HPDE6-E6E7 (cell line): ENCODE data around the gene PRM3.

Source experiments
- DNase-seq: peaks from one replicate; pipeline ENCODE4 v3.0.0; 2011; ENCODE audit warnings: missing footprints; ENCODE audit errors: extremely low spot score

Gene PRM3

DNA sequence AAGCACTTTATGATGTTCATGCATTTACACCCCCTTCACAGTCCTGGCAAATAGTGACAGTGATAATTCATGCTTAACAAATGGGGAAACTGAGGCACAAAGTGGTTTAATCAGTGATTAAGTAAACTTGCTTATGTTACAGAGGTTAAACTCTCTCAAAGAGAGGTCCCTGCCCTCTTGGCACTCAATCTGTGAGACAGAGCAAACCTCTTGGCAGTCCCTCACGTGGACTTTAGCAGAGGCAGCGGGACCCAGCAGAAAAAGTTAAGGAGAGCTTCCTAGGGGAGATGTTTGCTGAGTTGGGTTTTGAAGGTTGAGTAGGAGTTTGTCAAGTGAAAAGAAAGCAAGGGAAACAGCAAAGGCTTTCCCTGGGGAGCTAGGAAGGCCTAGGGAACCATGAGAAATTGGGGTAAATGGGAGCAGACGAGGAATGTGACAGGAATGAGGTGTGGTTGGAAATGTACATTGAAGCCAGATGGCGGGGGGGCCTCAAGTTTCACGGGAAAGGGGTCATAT is 28.1 kb downstream of the PRM3 start:
- no peak for DNase-seq

DNA sequence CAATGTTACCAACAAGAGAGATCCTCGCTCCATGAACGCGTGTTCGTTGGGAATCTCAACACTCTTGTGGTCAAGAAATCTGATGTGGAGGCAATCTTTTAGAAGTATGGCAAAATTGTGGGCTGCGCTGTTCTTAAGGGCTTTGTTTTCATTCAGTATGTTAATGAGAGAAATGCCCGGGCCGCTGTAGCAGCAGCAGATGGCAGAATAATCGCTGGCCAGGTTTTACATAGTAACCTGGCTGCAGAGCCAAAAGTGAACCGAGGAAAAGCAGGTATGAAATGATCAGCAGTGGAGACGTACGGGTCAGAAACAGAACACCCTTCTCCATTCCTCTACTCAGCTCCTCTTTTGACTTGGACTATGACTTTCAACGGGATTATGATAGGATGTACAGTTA is 30.8 kb downstream of the PRM3 start:
- DNase-seq: no peak

DNA sequence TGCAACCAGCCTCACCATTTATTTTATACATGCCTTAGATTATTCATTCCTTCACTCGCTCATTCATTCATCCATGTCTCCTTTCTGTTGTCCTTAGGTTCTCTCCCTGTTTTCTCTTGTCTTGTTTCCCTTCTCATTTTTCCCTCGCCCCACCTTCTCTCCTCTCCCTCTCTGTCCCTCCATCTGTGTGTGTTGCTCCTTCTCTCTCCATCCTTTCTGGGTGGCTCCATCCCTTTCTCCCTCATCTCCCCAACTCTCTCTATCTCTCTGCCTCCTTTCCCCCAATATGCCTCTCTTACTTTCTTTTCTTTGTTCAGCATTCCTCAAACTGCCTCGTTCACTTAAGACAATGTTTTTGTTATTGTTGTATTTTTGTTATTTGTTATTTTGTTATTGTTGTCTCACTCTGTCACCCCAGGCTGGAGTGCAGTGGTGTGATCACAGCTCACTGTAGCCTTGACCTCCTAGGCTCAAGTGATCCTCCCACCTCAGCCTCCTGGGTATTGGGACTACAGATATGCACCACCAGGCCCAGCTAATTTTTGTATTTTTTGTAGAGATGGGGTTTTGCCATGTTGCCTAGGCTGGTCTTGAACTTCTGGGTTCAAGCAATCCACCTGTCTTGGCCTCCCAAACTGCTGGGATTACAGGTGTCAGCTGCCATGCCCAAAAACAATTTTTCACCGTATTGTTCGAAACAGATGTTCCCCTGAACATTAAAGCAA is 31.8 kb downstream of the PRM3 start:
- no peak for DNase-seq

DNA sequence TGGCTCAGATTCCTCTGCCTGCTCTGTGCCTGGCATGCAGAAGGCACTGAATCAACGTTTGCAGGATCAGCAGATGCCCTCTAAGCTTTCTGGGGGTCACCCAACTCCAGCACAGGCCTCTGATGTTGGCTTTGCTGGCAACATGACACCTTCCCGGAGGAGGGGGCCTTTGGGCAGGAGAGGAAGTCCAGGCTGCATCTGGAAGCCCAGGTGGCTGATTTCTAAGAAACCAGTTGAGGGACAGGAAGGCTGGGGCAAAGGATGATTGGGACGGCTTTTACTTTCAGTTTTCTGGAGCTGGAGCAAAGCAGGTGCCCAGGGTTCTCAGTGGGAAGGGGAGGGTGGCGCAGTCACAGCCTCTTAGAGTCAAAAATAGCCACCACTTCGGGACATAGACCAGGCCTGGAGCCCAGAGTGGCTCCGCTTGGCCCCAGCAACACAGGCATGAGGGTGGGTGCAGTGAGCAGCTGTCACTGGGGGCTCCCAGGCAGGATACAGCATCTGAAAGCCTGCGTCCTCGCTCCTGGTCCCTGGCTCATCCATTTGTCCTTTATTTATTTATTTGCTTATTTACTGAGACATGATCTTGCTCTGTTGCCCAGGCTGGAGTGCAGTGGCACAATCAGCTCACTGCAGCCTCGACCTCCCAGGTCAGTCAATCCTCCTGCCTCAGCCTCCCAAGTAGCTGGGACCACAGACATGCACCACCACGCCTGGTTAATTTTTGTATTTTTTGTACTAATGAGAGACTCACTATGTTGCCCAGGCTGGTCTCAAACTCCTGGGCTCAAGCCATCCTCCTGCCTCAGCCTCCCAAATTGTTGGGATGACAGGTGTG is 32.6 kb downstream of the PRM3 start:
- DNase-seq: no peak

DNA sequence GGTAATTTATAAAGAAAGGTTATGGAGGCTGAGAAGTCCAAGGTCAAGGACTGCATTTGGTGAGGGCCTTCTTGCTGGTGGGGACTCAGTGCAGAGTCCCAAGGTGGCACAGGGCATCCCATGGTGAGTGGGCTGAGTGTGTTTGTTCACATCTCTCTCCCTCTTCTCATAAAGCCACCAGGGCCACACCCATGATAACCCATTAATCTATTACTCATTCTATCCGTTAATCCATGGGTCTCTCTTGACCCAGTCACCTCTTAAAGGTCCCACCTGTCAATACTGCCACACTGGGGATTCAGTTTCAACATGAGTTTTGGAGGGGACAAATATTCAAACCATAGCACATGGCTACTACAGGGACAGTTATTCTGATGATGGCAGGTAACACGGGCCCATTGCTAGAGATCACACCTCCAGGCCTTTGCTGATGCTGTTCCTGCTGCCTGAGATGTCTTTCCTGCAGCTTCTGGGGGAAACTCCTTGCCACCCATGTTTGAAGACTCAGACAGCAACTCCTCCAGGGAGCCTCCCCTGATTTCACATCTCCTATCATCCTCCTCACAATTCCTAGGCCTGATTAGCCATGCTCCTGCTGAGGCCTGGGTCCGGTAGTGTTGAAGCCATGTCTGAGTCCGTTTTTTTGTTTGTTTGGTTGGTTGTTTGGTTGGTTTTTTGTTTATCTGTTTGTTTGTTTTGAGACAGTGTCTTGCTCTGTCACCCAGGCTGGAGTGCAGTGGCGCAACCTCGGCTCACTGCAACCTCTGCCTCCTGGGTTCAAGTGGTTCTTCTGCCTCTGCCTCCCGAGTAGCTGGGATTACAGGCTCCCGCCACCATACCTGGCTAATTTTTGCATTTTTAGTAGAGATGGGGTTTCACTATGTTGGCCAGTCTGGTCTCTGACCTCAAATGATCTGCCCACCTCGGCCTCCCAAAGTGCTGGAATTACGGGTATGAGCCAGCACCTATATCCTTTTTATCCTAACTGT is 33.5 kb downstream of the PRM3 start:
- DNase-seq: no peak

DNA sequence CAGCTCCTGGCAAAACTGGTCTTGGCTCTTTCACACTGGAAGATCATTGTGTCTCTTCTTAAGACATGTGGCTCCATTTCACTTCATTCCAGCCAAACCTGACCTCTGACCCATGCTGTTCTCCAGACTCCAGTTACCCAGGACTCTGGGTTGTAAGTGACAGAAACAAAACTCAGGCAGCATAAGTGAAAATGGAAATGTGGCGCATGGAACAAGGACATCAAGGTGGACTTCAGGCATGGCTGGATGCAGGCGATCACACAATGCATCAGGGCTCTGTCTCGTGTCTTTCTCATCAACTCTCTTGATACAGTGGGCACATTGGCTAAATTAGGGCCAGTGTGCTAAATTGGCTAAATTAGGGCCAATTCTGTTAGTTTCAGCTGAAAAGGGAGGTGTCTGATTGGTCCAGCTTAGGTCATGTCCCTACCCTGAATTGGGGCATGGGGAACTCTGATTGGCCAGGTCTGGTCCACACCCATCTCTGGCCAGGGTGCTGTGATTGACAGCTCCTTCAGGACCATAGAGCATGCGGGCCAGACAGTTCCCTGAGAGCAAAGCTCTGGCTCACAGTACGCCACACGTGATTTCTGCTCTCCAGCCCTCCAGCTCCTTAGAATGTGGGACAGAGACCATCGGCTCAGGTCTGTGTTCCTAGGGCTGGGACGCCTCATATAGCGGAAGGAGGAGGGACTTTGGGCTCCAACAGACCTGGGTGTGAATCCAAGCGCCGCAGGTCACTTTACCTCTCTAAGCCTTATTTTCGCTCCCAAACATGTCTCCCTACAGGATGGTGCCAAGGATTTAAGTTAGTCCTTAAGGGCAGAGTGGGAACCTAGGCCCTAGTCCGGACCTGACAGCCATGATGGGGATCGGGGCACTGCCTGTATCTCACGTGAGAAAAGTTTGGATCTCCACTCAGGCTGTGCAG is 34.9 kb downstream of the PRM3 start:
- no peak for DNase-seq

DNA sequence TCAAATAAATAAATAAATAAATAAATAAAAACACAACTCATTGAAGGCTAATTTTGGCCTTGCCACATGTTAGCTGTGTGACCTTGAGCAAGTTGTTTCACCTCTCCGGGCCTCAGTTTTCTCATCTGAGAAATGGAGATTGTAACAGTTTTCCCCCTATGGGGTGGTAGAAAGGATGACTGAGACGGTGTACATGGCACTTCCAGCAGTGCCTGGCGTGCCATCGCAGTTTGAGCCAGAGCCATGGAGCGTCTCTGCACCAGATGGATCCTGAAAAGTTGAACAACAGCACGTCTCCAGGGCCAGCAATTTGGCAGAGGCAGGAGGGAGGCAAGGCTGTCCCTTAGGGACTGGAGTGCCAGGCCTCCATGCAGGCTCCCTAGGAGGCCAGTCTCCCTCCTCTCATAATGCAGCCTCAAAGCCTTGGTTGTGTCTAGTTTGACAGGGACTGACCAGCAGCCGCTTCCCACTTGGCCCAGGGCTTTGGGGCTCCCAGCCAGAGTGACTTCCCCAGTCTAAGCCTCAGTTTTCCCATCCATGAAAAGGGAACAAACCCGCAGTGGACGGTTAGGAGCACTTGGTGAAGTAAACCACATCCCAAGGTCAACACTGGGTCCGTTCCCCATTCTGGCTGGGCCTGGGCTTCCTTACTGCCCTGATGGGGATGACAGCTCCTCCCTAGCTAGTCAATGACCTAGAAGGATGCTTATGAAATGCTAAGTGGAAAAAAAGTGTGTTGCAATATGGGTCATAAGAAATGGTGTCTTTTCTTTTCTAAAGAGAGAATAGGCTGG is 36.8 kb downstream of the PRM3 start:
- DNase-seq: no peak

DNA sequence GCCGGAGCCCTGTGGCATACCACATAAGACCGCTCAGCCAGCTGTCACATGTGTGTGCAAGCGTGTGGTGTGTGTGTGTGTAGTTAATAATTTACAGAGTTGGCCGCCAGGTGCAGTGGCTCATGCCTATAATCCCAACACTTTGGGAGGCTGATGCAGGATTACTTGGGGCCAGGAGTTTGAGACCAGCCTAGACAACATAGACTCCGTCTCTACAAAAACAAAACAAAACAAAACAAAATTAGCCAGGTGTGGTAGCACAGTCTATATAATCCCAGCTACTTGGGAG is 37.8 kb downstream of the PRM3 start:
- no peak for DNase-seq

DNA sequence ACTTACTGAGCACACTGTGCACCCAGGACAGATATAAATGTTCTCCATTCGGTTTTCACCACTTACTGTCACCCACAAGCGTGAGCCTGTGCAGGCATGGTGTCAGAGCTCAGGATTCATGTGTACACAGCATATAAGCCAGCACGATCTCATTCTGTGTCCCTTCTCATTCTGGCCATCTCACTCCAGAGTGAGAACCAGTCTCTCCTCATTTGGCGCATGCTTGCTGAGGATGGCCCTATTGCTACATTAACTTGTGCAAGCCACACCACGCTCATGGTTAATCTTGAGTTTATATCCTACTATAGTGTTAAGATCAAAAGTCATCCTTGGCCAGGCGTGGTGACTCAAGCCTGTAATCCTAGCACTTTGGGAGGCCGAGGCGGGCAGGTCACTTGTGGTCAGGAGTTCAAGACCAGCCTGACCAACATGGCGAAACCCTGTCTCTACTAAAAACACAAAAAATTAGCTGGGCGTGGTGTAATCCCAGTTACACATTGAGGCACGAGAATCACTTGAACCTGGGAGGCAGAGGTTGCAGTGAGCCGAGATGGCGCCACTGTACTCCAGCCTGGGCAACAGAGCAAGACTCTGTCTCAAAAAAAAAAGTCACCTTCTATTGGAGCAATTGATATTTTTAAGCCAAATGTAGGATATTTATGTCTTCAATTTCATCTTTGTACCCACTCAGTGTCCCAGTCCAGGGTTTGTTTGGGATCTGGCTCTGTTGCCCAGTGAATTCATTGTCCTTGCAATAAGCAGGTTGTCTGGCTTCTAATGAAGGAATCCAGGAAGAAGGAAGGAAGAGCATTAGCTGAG is 38.3 kb downstream of the PRM3 start:
- DNase-seq: no peak

DNA sequence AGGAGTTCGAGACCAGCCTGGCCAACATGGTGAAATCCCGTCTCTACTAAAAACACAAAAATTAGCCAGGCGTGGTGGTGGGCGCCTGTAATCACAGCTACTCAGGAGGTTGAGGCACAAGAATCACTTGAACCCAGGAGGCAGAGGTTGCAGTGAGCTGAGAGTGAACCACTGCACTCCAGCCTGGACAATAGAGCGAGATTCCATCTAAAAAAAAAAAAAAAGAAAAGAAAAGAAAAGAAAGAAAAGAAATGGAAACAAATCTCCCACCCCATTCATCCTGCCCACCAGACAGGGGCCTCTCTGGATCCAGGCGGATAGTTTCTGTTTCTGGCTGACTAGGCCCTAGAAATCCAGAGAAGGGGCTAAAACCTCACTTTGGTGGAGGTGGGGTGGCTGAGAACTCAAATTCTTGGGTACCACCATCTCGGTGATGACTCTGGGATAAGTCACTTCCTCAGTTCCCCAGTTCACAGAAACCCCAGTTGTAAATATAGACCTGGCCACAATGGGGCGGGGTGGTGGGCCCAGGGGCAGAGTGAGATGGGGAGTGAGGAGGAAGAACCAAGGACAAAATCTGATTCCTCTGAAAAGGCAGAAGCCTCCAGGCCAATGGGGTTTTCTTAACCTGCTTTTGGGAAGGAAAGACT is 39.6 kb downstream of the PRM3 start:
- DNase-seq: no peak

DNA sequence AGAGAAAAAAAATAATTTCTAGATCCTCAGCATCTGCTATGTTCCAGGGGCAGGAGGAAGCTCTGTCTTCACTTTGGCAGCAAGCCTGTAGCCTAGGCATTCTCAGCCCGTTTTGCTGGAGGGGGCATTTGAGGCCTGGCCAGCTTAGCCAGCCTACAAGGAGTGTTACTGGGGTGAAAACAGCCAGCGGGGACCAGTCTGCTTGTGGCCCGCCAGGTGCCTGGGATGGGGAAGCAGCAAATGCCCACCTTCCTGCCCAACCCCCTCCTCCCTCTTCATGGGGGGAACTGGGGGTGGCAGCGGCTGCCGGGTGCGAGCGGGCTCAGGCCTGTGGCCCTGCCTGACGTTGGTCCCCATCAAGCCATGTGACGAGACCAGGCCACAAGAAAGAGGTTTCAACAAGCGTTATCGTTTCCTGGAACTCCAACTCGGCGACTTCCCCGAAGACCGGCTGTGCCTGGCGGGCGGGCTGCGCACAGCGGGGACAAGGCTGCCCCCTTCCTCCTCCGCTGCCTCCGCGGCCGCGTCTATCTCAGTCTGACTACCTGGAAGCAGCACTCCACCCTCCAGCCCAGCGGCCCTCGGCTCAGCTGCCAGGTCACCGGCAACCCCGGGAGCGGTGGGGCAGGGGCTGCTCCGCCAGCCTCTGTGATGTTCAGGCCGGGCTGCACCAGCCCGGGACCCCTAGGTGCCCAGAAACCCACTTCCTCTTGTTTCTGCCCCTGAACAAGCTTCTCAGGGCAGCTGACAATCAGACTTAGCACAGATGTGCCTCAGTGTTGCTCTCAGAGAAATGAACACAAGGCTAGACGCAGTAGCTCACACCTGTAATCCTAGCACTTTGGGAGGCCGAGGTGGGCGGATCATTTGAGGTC is 40.3 kb downstream of the PRM3 start:
- DNase-seq: no peak

DNA sequence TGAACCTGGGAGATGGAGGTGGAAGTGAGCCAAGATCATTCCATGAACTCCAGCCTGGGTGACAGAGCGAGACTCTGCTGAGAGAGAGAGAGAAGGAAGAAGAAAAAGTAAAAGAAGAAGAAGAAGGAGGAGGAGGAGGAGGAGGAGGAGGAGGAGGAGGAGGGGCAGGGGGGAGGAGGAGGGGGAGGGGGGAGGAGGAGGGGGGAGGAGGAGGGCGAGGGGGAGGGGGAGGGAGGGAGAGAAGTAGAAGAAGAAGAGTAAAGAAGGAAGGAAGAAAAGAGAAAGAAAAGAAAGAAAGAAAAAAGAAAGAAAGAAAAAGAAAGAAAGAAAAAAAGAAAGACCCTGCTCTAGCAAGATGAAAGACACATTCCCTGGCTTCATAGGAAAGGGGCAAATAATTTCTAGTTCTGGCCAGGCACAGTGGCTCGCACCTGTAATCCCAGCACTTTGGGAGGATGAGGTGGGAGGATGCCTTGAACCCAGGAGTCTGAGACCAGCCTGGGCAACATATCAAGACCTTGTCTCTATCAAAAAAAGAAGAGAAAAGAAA is 41.1 kb downstream of the PRM3 start:
- DNase-seq: no peak

DNA sequence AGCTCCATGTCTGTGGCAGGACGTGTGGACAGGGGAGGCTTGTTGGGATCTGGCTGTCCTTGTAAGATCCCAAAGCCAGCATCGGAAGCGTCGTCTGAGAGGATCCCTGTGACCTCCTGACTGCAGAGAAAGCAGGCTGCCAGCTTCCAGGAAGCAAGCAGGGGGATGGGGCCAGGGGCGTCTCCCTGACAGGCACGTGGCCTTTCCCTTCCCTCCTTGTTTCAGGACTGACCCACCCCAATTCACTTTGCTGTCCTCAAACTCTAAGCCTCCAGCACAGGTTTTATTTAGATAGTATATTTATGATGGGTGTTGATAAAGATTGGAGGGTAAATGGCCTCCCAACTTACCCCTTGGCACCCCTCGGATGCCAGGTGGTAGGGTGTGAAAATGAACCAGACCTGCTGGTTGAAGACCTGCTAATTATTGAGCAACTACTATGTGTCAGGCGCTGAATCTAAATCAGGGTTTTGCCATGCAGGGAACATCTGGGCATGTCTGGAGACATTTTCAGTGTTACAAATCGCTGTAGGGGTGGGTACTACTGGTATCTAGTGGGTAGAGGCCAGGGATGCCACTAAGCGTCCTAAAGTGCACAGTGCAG is 42.0 kb downstream of the PRM3 start:
- DNase-seq: no peak

DNA sequence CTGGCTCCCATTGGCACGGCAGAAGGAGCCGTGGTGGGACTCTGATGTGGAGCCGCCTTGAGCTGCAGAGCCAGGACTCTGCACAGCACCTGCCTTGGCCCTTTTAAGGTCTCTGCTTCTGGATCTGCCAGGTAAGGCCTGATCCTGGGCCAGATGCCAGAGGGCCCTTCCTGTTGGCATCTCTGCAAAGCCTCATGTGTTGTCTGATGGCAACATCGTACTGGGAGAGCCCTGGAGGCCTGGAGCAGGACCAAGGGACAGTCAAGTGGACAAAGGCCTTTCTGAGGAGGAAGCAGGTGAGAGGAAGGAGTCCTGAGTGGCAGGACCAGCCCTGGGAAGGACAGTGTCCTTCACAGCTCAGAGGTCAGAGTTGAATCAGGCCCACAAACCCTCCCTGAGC is 43.5 kb downstream of the PRM3 start:
- no peak for DNase-seq

DNA sequence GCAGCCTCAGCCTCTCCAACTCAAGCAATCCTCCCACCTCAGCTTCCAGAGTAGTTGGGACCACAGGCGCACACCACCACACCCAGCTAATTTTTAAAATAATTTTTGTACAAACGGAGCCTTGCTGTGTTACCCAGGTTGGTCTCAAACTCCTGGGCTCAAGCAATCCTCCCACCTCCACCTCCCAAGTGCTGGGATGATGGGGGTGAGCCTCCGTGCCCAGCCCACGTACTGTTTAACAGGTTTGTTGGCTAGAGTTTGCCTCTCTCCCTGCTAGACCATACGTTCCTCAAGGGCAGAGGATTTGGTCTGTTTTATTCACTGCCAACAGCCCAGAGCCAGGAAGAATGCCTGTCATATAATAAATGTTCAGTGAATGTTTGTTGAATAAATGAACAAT is 44.0 kb downstream of the PRM3 start:
- no peak for DNase-seq

DNA sequence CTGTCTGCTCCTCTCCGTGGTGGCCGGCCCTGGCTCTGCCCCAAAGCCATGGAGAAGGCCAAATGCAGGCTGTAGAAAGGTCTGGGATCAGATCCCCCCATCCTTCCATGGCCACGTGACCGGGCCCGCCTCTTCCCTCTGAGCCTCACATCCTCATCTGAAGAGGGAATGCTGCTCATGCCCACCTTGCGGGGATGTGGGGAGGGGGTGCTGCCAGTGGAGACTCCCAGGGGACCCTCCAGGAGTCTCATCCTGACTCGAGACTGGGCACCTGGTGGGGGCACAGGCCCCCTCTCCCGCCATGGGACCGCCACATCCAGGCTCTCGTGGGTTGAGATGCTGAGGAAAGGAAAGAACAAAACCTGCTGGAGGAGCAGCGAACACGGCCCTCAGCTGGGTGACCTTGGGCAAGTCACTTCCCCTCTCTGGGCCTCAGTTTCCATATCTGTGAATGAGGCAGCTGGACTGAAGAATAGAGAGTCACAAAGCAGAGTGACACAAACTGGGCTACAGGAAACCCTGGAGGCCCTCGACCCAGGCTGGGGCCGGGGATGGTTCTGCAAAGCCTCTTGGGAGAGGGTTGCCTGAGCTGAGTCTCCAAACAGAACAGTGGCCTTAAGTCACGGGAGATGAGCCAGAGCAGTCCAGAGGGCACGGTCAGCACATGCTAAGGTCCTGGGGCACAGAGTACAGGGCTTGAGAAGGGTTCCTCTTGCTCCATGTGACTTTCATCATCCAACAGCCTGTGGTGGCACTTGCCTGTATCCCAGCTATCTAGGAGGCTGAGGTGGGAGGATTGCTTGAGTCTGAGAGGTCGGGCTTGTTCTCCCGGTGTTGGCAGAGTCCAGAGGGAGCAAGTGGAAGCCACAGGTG is 47.5 kb downstream of the PRM3 start:
- no peak for DNase-seq
